GM19397 (cell line): Measurements from ENCODE around the gene ASMTL.
"Not testable (repeated sequence)": the region's sequence is repeated elsewhere in the genome, so short reads cannot be mapped to it uniquely, and the experiment has no call there.

ENCODE experiments used
- ATAC-seq: cut with Tn5 transposase; IDR thresholded peaks from one replicate; pipeline ENCODE4 v1.9.1; 2021; ENCODE audit warnings: mild to moderate bottlenecking, moderate library complexity; ENCODE audit not compliant: unreplicated experiment

The ASMTL gene

DNA sequence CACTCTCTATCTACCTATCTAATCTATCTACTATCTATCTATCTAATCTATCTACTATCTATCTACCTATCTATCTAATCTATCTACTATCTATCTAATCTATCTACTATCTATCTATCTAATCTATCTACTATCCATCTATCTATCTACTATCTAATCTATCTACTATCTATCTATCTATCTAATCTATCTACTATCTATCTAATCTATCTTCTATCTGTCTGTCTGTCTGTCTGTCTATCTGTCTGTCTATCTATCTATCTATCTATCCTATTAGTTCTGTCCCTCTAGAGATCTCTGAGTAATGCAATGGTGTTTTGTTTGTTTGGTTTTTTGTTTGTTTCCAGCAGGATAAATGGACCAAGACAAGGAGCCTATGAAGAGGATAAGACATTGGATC, 9.4 kb upstream of the ASMTL start:
- no peak for ATAC-seq

DNA sequence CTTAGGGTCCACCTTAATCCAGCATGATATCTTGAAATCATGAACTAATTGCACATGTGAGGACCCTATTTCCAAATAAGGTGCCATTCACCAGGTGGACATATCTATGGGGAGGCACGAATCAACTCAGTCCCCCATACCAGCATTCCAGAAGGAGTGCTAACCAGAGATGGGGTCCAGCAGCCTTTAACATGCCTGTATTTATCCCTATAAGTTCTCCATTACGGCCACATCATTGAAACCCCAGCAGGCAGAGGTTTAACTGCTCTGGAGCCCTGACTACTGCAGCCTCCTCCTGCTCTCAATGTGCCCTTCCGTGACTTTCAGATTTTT, 3.2 kb upstream of the ASMTL start:
- no peak for ATAC-seq

DNA sequence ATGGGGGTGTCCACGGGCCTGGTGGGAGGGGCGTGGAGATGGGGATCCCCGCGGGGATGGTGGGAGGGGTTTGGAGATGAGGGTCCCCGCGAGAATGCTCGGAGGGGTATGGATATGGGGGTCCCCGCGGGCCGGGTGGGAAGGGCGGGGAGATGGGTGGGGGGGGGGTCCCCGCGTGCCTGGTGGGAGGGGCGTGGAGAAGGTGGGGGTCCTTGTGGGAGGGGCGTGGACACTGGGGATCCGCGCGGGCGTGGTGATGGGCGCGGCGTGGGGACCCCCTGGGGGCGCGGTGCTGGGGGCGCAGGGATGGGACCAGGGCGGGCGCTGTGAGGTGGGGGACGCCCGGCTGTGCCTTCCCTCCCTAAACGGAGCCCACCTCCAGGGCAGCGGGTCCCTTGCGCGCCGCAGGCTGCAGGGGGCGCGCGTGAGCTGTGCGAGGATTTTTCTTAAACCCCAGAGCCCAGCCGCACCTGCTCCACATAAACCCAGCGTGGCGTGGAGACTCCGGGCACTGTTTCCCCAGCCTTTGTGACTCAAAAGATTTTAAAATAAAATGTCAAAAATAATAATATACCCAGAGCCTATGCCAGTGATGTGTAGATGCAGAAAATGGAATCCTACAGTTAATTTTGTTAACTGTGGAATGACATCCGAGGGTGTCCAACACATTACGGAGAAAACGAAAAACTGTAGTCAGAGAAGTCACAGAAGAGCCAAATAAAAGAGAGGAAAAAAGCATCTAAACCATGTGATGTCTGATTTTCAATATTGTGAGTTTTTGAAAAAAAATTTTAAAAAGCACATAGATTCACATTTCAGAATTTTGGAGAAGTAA, 1.5 kb upstream of the ASMTL start:
- peak; percentile 36 for ATAC-seq

DNA sequence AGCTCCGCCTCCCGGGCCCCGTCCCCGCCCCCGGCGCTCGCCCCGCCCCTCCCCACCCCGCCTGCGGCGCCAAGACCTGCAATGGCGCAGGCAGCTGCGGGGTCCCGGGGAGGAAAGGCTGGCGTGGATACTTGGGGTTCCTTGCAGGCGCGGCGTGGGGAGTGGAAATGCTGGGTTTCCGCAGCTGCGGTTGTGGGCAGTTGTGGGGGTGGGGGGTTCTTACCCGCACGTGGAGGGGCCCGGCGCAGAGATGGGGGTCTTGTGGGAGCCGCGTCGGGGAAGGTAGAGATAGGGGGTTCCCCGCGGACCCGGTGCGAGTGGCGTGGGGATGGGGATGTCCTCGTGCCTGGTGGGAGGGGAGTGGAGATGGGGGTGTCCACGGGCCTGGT, 680 bp upstream of the ASMTL start:
- peak; percentile 9 for ATAC-seq

DNA sequence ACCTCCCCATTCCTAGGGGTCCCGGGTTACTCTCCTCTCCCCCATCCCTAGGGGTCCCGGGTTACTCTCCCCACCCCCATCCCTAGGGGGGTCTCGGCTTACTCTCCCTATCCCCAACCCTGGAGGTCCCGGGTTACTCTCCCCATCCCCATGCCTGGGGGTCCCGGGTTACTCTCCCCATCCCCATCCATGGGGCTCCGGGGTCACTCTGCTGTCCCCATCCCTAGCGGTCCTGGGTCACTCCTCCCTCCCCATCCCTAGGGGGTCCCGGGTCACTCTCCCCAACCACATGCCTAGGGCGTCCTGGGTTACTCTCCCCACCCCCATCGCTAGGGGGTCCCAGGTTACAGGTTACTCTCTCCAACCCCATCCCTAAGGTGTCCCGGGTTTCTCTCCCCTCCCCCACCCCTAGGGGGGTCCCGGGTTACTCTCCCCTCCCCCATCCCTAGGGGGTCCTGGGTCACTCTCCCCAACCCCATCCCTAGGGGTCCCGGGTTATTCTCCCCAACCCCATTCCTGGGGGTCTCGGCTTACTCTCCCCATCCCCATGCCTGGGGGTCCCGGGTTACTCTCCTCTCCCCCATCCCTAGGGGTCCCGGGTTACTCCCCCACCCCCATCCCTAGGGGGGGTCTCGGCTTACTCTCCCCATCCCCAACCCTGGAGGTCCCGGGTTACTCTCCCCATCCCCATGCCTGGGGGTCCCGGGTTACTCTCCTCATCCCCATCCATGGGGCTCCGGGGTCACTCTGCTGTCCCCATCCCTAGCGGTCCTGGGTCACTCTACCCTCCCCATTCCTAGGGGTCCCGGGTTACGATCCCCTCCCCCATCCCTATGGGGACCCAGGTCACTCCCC, 821 bp downstream of the ASMTL start:
- ATAC-seq = no peak

DNA sequence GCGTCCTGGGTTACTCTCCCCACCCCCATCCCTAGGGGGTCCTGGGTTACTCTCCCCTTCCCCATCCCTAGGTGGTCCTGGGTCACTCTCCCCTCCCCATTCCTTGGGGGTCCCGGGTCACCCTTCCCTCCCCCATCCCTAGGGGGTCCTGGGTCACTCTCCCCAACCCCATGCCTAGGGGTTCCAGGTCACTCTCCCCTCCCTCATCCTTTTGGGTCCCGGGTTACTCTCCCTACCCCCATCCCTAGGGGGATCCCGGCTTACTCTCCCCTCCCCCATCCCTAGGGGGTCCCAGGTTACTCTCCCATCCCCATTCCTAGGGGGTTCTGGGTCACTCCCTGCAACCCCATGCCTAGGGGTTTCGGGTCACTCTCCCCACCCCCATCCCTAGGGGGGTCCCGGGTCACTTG, 1.5 kb downstream of the ASMTL start:
- ATAC-seq = no peak

DNA sequence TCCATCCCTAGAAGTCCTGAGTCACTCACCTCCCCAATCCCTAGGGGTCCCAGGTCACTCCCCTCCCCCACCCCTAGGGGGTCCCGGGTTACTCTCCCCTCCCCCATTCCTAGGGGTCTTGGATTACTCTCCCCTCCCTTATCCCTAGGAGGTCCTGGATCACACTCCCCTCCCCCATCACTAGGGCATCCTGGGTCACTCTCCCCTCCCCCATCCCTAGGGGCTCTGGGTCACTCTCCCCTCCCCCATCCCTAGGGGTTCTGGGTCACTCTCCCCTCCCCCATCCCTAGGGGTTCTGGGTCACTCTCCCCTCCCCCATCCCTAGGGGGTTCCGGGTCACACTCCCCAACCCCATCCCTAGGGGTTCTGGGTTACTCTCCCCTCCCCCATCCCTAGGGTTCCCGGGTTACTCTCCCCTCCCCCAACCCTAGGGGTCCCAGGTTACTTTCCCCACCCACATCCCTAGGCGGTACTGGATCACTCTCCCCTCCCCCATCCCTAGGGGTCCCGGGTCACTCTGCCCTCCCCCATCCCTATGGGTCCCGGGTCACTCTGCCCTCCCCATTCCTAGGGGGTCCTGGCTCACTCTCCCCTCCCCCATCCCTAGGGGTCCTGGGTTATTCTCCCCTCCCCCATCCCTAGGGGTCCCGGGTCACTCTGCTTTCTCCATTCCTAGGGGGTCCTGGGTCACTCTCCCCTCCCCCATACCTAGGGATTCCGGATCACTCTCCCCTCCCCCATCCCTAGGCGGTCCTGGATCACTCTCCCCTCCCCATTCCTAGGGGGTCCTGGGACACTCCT, 2.1 kb downstream of the ASMTL start:
- ATAC-seq = no peak

DNA sequence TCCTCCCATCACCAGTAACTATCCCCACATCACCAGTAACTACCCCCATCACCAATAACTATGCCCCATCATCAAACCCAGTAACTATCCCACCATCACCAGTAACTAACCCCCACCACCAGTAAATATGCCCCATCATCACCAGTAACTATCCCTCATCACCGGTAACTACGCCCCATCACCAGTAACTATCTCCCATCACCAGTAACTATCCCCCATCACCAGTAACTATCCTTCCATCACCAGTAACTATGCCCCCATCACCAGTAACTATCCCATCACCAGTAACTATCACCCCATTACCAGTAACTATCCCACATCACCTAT, 2.9 kb downstream of the ASMTL start:
- ATAC-seq = no peak

DNA sequence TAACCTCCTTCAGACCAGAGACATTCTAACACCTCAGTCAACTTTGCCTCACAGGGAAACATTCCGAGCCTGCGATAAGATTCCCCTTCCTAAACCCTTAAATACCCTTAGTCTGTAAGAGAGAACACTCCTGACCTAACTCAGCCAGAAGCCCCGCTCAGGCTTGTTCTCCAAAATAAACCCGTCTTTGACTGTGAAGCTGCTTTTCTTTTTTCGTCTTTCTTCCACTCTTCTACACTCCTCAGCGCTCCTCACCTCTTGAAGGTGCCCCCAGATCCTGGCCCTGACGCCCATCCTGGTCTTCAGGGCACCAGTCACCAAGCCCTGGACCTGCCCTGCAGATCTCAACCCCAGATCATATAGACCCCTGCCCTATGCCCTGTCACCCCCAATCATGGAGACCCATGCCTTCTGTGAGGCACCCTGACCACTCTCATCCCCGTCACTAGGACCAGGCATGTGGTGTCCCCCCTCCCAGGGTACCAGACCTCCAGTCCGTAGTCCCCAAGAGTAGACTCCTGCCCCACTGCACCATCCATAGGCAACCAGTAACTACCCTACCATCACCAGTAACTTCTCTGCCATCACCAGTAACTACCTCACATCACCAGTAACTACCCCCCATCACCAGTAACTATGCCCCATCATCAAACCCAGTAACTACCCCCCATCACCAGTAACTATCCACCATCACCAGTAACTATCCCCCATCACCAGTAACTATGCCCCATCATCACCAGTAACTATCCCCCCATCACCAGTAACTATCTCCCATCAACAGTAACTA, 3.5 kb downstream of the ASMTL start:
- ATAC-seq = no peak

DNA sequence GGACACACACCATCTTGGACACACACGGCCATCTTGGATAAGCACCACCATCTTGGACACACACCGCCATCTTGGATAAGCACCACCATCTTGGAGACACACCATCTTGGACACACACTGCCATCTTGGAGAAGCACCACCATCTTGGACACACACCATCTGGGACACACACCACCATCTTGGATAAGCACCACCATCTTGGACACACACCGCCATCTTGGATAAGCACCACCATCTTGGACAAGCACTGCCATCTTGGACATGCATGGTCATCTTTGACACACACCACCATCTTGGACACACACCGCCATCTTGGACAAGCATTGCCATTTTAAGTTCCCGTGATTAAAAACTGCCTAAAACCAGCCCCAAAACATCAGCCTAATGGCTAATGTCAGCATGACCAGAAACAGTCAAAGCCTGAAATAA, 4.1 kb downstream of the ASMTL start:
- not testable (repeated sequence) for ATAC-seq

DNA sequence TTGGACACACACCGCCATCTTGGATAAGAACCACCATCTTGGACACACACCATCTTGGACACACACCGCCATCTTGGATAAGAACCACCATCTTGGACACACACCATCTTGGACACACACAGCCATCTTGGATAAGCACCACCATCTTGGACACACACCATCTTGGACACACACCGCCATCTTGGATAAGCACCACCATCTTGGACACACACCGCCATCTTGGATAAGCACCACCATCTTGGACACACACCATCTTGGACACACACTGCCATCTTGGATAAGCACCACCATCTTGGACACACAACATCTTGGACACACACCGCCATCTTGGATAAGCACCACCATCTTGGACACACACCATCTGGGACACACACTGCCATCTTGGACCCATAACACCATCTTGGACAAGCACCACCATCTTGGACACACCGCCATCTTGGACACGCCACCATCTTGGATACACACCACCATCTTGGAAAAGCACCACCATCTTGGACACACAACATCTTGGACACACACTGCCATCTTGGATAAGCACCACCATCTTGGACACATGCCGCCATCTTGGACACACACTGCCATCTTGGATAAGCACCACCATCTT, 4.6 kb downstream of the ASMTL start:
- ATAC-seq = not testable (repeated sequence)

DNA sequence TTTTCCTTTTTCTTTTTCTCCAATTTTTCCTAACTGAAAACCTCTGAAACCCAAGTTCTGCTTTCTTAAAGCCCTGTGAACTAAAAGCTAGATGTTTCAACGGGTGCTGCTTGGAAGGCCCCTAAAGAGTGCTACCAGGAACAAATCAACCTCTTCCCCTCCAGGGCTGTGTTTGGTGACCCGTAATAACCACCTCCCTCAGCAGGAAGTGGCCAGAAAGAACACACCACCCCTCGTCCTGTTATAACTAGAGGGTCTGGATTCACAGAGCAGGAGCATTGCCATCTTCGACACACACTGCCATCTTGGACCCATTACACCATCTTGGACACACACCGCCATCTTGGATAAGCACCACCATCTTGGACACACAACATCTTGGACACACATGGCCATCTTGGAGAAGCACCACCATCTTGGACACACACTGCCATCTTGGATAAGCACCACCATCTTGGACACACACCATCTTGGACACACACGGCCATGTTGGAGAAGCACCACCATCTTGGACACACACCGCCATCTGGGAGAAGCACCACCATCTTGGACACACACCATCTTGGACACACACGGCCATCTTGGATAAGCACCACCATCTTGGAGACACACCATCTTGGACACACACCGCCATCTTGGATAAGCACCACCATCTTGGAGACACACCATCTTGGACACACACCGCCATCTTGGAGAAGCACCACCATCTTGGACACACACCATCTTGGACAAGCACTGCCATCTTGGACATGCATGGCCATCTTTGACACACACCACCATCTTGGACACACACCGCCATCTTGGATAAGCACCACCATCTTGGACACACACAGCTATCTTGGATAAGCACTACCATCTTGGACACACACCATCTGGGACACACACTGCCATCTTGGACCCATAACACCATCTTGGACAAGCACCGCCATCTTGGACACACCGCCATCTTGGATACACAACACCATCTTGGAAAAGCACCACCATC, 5.4 kb downstream of the ASMTL start:
- ATAC-seq = not testable (repeated sequence)

DNA sequence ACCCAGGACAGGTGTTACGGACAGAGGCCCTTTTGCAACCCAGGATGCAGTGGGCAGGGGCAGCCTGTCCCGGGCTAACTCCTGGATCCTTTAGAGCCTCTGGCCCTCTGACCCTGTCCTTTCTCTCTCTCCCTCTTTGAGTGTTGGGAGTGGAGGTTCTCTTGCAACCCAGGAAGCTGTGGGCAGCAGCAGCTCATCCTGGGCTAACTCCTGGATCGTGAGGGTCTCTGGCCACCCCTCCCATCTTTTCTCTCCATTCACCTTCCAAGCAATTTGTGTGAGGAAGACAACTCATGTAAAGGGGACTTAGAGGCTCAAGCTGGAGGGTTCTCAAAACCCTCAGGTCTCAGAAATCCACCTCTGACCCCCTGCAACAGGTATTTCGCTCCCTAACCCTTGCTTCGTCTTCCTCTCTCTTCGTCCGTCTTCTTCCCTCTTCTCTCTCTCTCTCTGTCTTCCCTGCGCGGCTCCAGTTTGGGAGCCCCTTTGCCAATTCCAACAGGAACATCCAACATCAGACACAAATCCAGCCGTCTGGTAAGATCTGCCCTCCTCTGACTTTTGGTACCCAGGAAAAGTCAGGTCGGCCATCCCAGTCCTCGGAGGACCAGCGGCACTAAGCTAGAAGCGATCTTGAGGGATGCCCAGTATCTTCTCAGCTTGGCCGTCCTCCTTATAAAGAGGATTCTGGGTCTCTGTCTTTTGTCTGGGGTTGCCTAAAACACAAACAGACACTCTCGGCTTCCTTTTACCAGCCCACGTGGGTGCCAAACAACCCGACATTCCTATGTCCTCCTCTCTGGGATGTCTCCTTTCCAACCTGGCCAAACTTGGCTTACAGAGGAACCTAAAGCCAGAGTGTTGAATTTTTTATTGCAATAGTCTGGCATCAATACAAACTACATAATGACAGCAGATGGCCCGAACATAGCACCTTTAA, 7.9 kb downstream of the ASMTL start:
- no peak for ATAC-seq

DNA sequence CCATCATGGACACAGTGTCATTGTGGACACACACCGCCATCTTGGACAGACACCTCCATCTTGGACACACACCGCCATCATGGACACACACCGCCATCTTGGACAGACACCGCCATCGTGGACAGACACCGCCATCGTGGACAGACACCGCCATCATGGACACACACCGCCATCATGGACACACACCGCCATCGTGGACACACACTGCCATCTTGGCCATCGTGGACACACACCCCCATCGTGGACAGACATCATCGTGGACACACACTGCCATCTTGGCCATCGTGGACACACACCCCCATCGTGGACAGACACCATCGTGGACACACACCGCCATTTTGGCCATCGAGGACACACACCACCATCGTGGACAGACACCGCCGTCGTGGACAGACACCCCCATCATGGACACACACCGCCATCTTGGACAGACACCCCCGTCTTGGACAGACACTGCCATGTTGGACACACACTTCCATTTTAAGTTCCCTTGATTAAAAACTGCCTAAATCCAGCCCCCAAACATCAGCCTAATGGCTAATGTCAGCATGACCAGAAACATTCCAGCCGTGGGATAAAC, 9.1 kb downstream of the ASMTL start:
- no peak for ATAC-seq

DNA sequence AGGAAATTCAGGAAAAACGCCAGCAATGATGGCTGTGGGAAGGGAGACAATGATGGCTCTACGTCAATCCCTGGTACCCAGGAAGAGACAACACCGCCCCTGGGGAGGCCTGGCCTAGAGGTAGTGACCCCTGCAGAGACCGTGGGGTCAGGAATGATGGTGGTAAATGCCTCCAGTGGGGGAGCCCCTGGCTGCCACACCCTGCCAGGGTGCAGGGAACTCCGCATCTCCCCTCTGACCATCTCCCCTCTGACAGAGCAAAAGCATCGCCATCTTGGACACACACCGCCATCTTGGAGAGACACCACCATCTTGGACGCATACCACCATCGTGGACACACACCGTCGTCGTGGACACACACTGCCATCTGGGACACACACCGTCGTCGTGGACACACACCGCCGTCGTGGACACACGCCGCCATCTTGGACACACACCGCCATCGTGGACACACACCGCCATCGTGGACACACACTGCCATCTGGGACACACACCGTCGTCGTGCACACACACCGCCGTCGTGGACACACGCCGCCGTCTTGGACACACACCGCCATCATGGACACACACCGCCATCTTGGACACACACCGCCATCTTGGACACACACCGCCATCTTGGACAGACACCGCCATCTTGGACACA, 9.9 kb downstream of the ASMTL start:
- ATAC-seq = no peak

DNA sequence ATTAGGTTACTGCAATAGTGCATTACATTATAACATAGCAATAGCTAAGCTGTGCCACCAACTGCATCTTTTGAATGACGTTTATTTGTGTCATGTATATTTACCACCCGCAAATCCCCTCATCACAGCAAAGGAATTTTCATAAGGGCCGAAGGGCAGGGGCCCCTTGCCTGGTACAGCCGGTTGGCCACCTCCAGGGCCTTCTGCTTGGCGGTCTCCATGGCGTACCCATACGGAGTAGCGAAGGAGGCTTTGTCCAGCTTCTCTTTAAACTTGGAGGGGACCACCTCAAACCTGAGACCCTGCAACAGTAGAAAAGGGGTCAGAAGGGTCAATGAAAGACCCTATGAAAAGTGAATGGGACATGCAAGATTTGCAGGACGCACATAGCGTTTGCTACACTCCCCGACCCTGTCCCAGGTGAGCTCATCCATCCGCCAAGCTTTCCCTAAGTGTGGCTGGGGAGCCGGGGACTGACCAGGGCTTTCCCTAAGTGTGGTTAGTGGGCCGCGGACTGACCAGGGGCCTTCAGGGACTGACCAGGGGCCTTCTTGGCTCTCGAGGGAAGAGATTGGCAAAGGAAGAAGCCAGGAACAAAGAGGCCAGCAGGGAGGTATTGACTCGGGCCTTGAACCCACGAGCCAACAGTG, 10.6 kb downstream of the ASMTL start:
- ATAC-seq = no peak

DNA sequence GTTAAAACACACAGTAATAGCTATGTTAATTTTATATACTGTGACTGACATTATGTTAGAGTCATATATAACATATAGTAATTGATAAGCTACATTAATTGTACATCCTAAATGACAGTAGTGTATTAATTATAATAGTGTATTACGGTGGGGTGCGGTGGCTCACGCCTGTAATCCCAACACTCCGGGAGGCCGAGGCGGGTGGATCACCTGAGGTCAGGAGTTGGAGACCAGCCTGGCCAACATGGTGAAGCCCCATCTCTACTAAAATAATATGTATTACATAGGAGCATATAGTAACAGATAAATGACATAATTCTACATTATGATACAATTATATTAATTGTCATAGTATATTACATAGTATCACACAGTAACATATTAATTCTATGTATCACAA, 12.2 kb downstream of the ASMTL start:
- ATAC-seq = no peak
